Naive B cell (primary cell): ENCODE data around the gene MT1X. TPM values are rescaled to one million over a fixed set of nuclear protein-coding genes. Genes with fewer than 3 reads are reported as not detected.

Experiments
- ATAC-seq, 2 donors: fragments of 150-1000 bp; cut with Tn5 transposase; 2 replicates each; pipeline ENCODE4 v1.10.0; 2021; ENCODE audit warnings: low read depth in 2 of 2, mild to moderate bottlenecking in 2 of 2, moderate library complexity in 2 of 2
- DNase-seq: peaks from one replicate; pipeline ENCODE4 v3.0.0; 2022
- H3K27ac Mint-ChIP-seq, 6 donors: one replicate each; pipeline ENCODE4 v1.8.0; 2020 to 2022; ENCODE audit warnings: mild to moderate bottlenecking in 6 of 6, mixed read lengths in 6 of 6, moderate library complexity in 5 of 6, inconsistent platforms in 2 of 6
- H3K27me3 Mint-ChIP-seq, 3 donors: one replicate each; pipeline ENCODE4 v1.8.0; 2021 to 2022; ENCODE audit warnings: mixed read lengths in 3 of 3, mild to moderate bottlenecking in 1 of 3
- H3K36me3 Mint-ChIP-seq, 2 donors: one replicate each; pipeline ENCODE4 v1.8.0; 2020 to 2022; ENCODE audit warnings: mixed read lengths in 2 of 2, inconsistent platforms in 1 of 2, mild to moderate bottlenecking in 1 of 2
- H3K4me1 Mint-ChIP-seq, 3 donors: one replicate each; pipeline ENCODE4 v1.8.0; 2020 to 2022; ENCODE audit warnings: mixed read lengths in 3 of 3, inconsistent platforms in 1 of 3, mild to moderate bottlenecking in 1 of 3, moderate library complexity in 1 of 3
- H3K4me3 Mint-ChIP-seq, 8 donors: one replicate each; pipeline ENCODE4 v1.8.0; 2020 to 2022; ENCODE audit warnings: mild to moderate bottlenecking in 8 of 8, mixed read lengths in 8 of 8, moderate library complexity in 8 of 8, inconsistent platforms in 2 of 8
- H3K9me3 Mint-ChIP-seq, 7 donors: one replicate each; pipeline ENCODE4 v1.8.0; 2020 to 2022; ENCODE audit warnings: mixed read lengths in 7 of 7, mild to moderate bottlenecking in 5 of 7, inconsistent platforms in 2 of 7, moderate library complexity in 1 of 7
- polyA plus RNA-seq, 6 donors: library from polyadenylated mRNA; unstranded; fragments of 300-500 nt; fragmentation: Illumina TruSeq; gene quantifications; one replicate each; pipeline ENCODE4 v1.2.3, GENCODE V29; 2021; ENCODE audit warnings: low read depth in 6 of 6

Gene MT1X
- 1 to 10 TPM in 5 of 6 donors, not detected in 1; 2.4 to 8.9 (median 8.0) TPM for polyA plus RNA-seq

DNA sequence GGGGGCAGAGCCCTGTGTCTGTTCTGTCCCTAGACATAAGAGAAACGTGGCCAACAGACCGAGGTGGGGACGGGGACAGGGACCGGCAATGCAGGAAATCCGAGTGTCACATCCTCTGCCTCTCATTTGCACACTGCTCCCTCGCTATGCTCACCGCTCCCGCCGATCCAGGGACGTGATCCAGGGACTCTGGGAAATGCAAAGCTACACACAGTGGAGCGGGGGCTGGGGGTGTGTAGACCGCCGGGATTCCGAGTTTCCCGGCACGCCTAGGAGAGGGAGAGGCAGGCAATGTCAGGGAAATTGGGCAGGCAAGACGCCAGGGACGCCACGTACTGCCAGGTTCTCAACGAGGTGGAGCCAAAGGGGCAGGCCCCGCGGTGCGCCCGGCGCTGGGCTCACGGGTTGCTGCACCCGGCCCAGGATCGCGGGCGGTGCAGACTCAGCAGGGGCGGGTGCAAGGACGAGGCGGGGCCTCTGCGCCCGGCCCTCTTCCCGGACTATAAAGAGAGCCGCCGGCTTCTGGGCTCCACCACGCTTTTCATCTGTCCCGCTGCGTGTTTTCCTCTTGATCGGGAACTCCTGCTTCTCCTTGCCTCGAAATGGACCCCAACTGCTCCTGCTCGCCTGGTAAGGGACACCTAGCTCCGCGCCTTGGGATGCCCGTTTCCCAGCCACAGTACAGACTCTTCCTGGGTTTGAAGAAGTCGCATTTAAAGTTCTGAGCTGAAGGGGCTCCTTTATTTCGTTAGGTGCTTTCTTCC lies at the start of gene MT1X:
Gene MT1X, plus strand, starts transcription at position 532 of the 764 bp plus-strand sequence. Its CDS starts 71 bp downstream, at position 603.
- H3K36me3 Mint-ChIP-seq: peaks cover 0 to 7% of the 10 kb centered on the region in 2 donors
- H3K27me3 Mint-ChIP-seq: peaks cover 12 to 36% (median 27%) of the 10 kb centered on the region in 3 donors
- DNase-seq: peak; percentile 47
- peaks cover 0 to 4% (median 0%) of the 10 kb centered on the region in 7 donors for H3K9me3 Mint-ChIP-seq
- peak within 1 kb of the TSS in 5 of 6 donors; percentile 24 to 91 (median 30) for H3K27ac Mint-ChIP-seq
- H3K4me3 Mint-ChIP-seq: peak within 1 kb of the TSS; percentile 84 to 94 (median 92)
- peak; percentile 98 to 99 for ATAC-seq
- peaks cover 11 to 23% (median 18%) of the 10 kb centered on the region in 3 donors for H3K4me1 Mint-ChIP-seq

DNA sequence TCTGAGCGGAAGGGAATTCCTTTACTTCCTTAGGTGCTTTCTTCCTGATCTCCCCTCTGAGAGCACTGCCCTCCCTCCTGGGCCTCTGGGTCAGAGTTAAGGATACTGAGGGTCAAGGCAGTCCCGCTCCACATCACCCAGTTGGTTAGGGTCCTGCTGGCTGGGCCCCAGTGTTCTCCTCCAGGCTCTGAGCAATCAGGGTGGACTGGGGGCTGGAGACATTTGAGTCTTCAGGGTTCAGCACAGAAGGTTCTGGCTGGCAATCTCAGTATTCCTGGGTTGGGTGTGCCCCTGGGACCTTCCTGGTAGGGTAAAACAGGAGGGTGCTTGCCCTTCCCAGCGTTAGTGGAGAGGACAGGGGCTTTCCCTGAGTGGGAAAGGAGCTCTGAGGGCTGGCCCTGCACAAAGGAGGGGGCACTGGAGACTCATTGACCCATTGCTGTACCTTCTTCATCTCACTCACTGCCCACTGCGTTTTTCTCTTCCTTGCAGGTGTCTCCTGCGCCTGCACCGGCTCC lies 49.4 kb upstream of the MT1X start:
- Mint-ChIP-seq H3K4me1 (peaks cover 28 to 54% (median 44%) of the 10 kb centered on the region in 3 donors), H3K27ac (no peak overlapping the region), H3K4me3 (peak overlapping the region; percentile 25 to 83 (median 63)), H3K36me3 (no peaks in the 10 kb centered on the region), H3K27me3 (peaks cover 57 to 76% (median 68%) of the 10 kb centered on the region in 3 donors), H3K9me3 (no peaks in the 10 kb centered on the region)
- DNase-seq (no peak), ATAC-seq (no peak)

GRCh38 chr16:56633535-56633934 lies 48.7 kb upstream of the MT1X start:
- H3K9me3 Mint-ChIP-seq: peaks cover 0 to under 1% (median 0%) of the 10 kb centered on the region in 7 donors
- DNase-seq (no peak), ATAC-seq (no peak)
- H3K27me3 Mint-ChIP-seq: peaks cover 59 to 81% (median 72%) of the 10 kb centered on the region in 3 donors
- H3K36me3 Mint-ChIP-seq: no peaks in the 10 kb centered on the region
- peaks cover 29 to 56% (median 47%) of the 10 kb centered on the region in 3 donors for H3K4me1 Mint-ChIP-seq
- H3K27ac Mint-ChIP-seq: no peak overlapping the region
- H3K4me3 Mint-ChIP-seq: peak overlapping the region in 4 of 8 donors; percentile 7 to 83 (median 17)

GRCh38 chr16:56634715-56635440 lies 47.4 kb upstream of the MT1X start:
- Mint-ChIP-seq H3K4me1 (peaks cover 26 to 51% (median 36%) of the 10 kb centered on the region in 3 donors), H3K36me3 (no peaks in the 10 kb centered on the region), H3K27ac (peak overlapping the region in 3 of 6 donors; percentile 47 to 91 (median 64)), H3K27me3 (peaks cover 70 to 91% (median 83%) of the 10 kb centered on the region in 3 donors), H3K4me3 (peak overlapping the region in 6 of 8 donors; percentile 51 to 82 (median 68)), H3K9me3 (peaks cover 0 to 1% (median 0%) of the 10 kb centered on the region in 7 donors)
- ATAC-seq: no peak
- DNase-seq: no peak

- Mint-ChIP-seq H3K27me3 (peaks cover 70 to 97% (median 89%) of the 10 kb centered on the region in 3 donors), H3K4me3 (peak overlapping the region in 5 of 8 donors; percentile 32 to 82 (median 70)), H3K27ac (peak overlapping the region in 1 of 6 donors; percentile 64), H3K4me1 (peaks cover 20 to 45% (median 30%) of the 10 kb centered on the region in 3 donors), H3K36me3 (no peaks in the 10 kb centered on the region), H3K9me3 (peaks cover 0 to 1% (median 0%) of the 10 kb centered on the region in 7 donors)
- DNase-seq: no peak
- peak in 1 of 2 donors; percentile 23 for ATAC-seq
Measured at GRCh38 chr16:56635441-56635967, 46.8 kb upstream of the MT1X start.

GRCh38 chr16:56636616-56637413 lies 45.5 kb upstream of the MT1X start:
- H3K4me3 Mint-ChIP-seq: peak overlapping the region in 1 of 8 donors; percentile 22

GRCh38 chr16:56637814-56638750 lies 44.2 kb upstream of the MT1X start, which contains the start of gene MT1A:
TSS of gene MT1A (plus strand) at chr16:56638666. CDS start at chr16:56638739, 73 bp downstream.
- ATAC-seq (no peak), DNase-seq (no peak)
- H3K4me1 Mint-ChIP-seq: peaks cover 14 to 34% (median 20%) of the 10 kb centered on the region in 3 donors
- H3K36me3 Mint-ChIP-seq: no peaks in the 10 kb centered on the region
- H3K27me3 Mint-ChIP-seq: peaks cover 84 to 91% (median 84%) of the 10 kb centered on the region in 3 donors
- H3K27ac Mint-ChIP-seq: peak within 1 kb of the TSS in 1 of 6 donors; percentile 70
- peaks cover 0 to 1% (median 0%) of the 10 kb centered on the region in 7 donors for H3K9me3 Mint-ChIP-seq
- H3K4me3 Mint-ChIP-seq: peak within 1 kb of the TSS; percentile 3 to 75 (median 39)

More at GRCh38 chr16:56636616-56637413, 45.5 kb upstream of the MT1X start:
- Mint-ChIP-seq H3K27me3 (peaks cover 74 to 96% (median 89%) of the 10 kb centered on the region in 3 donors), H3K9me3 (peaks cover 0 to 1% (median 0%) of the 10 kb centered on the region in 7 donors), H3K36me3 (no peaks in the 10 kb centered on the region), H3K4me1 (peaks cover 16 to 34% (median 25%) of the 10 kb centered on the region in 3 donors), H3K27ac (no peak overlapping the region)
- DNase-seq: no peak
- no peak for ATAC-seq

DNA sequence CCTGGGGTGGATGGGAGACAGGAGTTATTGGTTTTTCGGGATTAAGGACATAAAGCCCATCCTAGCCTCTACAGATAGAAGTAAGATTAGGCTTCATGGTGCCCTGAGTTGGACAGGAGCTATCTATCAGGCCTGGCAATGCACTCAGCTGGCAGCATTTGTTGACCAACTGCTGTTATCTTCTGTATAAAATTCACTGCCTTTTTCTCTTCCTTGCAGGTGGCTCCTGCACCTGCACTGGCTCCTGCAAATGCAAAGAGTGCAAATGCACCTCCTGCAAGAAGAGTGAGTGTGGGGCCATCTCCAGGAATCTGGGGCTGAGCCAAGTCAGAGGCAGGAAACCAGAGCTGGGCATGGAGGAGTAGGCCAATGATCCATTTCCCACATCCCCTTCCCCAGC lies 43.2 kb upstream of the MT1X start:
- Mint-ChIP-seq H3K27ac (no peak overlapping the region), H3K9me3 (peaks cover 0 to 1% (median 0%) of the 10 kb centered on the region in 7 donors), H3K36me3 (no peaks in the 10 kb centered on the region), H3K4me3 (peak overlapping the region in 1 of 8 donors; percentile 21), H3K27me3 (peaks cover 81 to 91% (median 87%) of the 10 kb centered on the region in 3 donors), H3K4me1 (peaks cover 20 to 41% (median 30%) of the 10 kb centered on the region in 3 donors)
- no peak for ATAC-seq
- DNase-seq: no peak

DNA sequence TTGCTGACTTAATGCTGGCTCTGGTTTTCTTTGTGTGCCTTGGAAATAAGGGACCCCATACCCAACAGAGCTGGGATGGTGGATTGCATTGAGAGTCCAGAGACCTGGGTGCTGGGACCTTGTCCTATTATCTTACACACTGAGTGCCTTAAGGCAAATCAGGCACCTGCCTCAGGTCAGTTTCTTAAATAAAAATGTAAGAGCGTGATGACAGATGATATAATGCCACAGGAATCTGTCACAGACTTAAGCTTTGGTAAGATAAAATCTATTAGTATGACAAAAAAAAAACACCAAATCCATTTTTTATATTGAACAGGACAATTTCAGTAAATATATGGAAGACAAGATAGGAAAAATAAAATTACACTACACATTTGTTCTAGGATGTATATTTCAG lies 42.2 kb upstream of the MT1X start:
- Mint-ChIP-seq H3K9me3 (peaks cover 0 to 1% (median 0%) of the 10 kb centered on the region in 7 donors), H3K27ac (no peak overlapping the region)

GRCh38 chr16:56641166-56641565 lies 41.1 kb upstream of the MT1X start:
- peaks cover 86 to 91% (median 88%) of the 10 kb centered on the region in 3 donors for H3K27me3 Mint-ChIP-seq
- H3K4me3 Mint-ChIP-seq: no peak overlapping the region
- peaks cover 0 to 1% (median 0%) of the 10 kb centered on the region in 7 donors for H3K9me3 Mint-ChIP-seq
- H3K4me1 Mint-ChIP-seq: peaks cover 14 to 30% (median 28%) of the 10 kb centered on the region in 3 donors
- no peak for ATAC-seq
- no peak for DNase-seq
- H3K27ac Mint-ChIP-seq: no peak overlapping the region
- H3K36me3 Mint-ChIP-seq: no peaks in the 10 kb centered on the region

More for the DNA sequence above, 42.2 kb upstream of the MT1X start:
- DNase-seq: no peak
- Mint-ChIP-seq H3K4me1 (peaks cover 16 to 37% (median 31%) of the 10 kb centered on the region in 3 donors), H3K4me3 (no peak overlapping the region), H3K36me3 (no peaks in the 10 kb centered on the region), H3K27me3 (peaks cover 81 to 91% (median 87%) of the 10 kb centered on the region in 3 donors)
- ATAC-seq: no peak
